GM23248 (cell line): Measurements from ENCODE around the gene MPP3. TPM values are rescaled to one million over a fixed set of nuclear protein-coding genes. Genes with fewer than 3 reads are reported as not detected.

ENCODE experiments used
- DNase-seq: peaks from one replicate; pipeline ENCODE4 v3.0.0-alpha.2; 2015
- H2AFZ ChIP-seq: fragments of 200-600 bp; sonication (generic); 2 replicates; pipeline ENCODE4 v1.6.1; 2016; ENCODE audit warnings: antibody characterized with exemption
- H3F3A ChIP-seq: fragments of 200-600 bp; sonication (generic); 2 replicates; pipeline ENCODE4 v1.6.1; 2016; ENCODE audit warnings: mild to moderate bottlenecking, antibody characterized with exemption, mixed run types; ENCODE audit not compliant: insufficient read depth
- H3K27ac ChIP-seq: fragments of 200-600 bp; sonication (generic); 2 replicates; pipeline ENCODE4 v1.5.1; 2016; ENCODE audit warnings: mild to moderate bottlenecking
- H3K27me3 ChIP-seq: fragments of 200-600 bp; sonication (generic); replicated peaks from 2 replicates; pipeline ENCODE4 v1.6.1; 2016; ENCODE audit warnings: mild to moderate bottlenecking; ENCODE audit not compliant: insufficient read depth
- H3K36me3 ChIP-seq: fragments of 200-600 bp; sonication (generic); 2 replicates; pipeline ENCODE4 v1.6.1; 2016; ENCODE audit warnings: low read depth, mild to moderate bottlenecking
- H3K4me1 ChIP-seq: fragments of 200-600 bp; sonication (generic); 2 replicates; pipeline ENCODE4 v1.6.1; 2016; ENCODE audit warnings: mild to moderate bottlenecking; ENCODE audit not compliant: insufficient read depth
- H3K4me2 ChIP-seq: fragments of 200-600 bp; sonication (generic); one replicate; pipeline ENCODE4 v1.6.1; 2016; ENCODE audit warnings: mild to moderate bottlenecking; ENCODE audit not compliant: unreplicated experiment
- H3K4me3 ChIP-seq: fragments of 200-600 bp; sonication (generic); 2 replicates; pipeline ENCODE4 v1.5.1; 2016; ENCODE audit warnings: mild to moderate bottlenecking
- H3K79me2 ChIP-seq: fragments of 200-600 bp; sonication (generic); 2 replicates; pipeline ENCODE4 v1.6.1; 2016; ENCODE audit warnings: mild to moderate bottlenecking; ENCODE audit not compliant: insufficient read depth
- H3K9ac ChIP-seq: fragments of 200-600 bp; sonication (generic); 2 replicates; pipeline ENCODE4 v1.6.1; 2016; ENCODE audit warnings: mild to moderate bottlenecking
- H3K9me2 ChIP-seq: fragments of 200-600 bp; sonication (generic); 2 replicates; pipeline ENCODE4 v1.6.1; 2016; ENCODE audit warnings: mixed run types, mild to moderate bottlenecking, moderate library complexity; ENCODE audit not compliant: insufficient read depth
- H3K9me3 ChIP-seq: fragments of 200-600 bp; sonication (generic); one replicate; pipeline ENCODE4 v1.6.1; 2017; ENCODE audit warnings: low read depth
- H4K20me1 ChIP-seq: fragments of 200-600 bp; sonication (generic); 2 replicates; pipeline ENCODE4 v1.6.0; 2016; ENCODE audit not compliant: insufficient read depth
- EZH2 ChIP-seq: fragments of 200-600 bp; sonication (generic); IDR thresholded peaks from 2 replicates; pipeline ENCODE4 v1.6.1; 2018; ENCODE audit warnings: antibody characterized with exemption, mild to moderate bottlenecking; ENCODE audit not compliant: insufficient read depth, poor library complexity, severe bottlenecking
- EZH2phosphoT487 ChIP-seq: fragments of 200-600 bp; sonication (generic); IDR thresholded peaks from 2 replicates; pipeline ENCODE4 v1.6.1; 2018; ENCODE audit warnings: antibody characterized with exemption, moderate library complexity, mild to moderate bottlenecking, low read depth; ENCODE audit not compliant: insufficient read depth
- WGBS, 2 experiments: methylation state at CpG; one replicate each; pipeline ENCODE4 v1.1.6; 2015 to 2017; ENCODE audit warnings: low lambda C conversion rate in 2 of 2, low coverage in 1 of 2; ENCODE audit errors: missing lambda C conversion rate in 2 of 2; 5-methylcytosine and 5-hydroxymethylcytosine counted together
- in situ Hi-C: fragments of 300-500 bp; cut with MboI; formaldehyde crosslinking; loops from 2 replicates; pipeline ENCODE4 v1.15.0; 2020
- polyA plus RNA-seq: library from polyadenylated mRNA; unstranded; fragments of >200 nt; fragmentation: Nextera tagmentation; extraction: Ambion mirVana; gene quantifications from 2 replicates; pipeline ENCODE4 v1.2.1, GENCODE V29; 2016
- total RNA-seq: library from RNA; depleted of rRNA; stranded (reverse); fragments of >200 nt; shearing (Covaris generic); gene quantifications from 2 replicates; pipeline ENCODE4 v1.2.3, GENCODE V29; 2014

Gene MPP3
- total and polyA plus RNA-seq, 2 experiments from 2014 or later: 6.3 to 6.6 TPM

GRCh38 chr17:43827596-43827995 is 5.3 kb downstream of the MPP3 start:
- 96% methylated on average over 9 of the region's 9 CpGs for WGBS, 2 experiments
- no peak for TF ChIP-seq EZH2phosphoT487
- no peak for TF ChIP-seq EZH2
- Histone ChIP-seq H4K20me1 (no peaks in the 10 kb centered on the region), H3K9me3 (no peaks in the 10 kb centered on the region), H3K9ac (no peak overlapping the region), H3F3A (0 out of 2 replicates have a peak, but pooled peaks cover 4% of the 10 kb centered on the region), H3K4me2 (no peak overlapping the region), H3K9me2 (no peaks in the 10 kb centered on the region), H3K36me3 (peaks cover 5% of the 10 kb centered on the region; the same call in 1 of the 2 replicates), H3K27me3 (no peaks in the 10 kb centered on the region), H3K27ac (no peak overlapping the region), H2AFZ (no peak overlapping the region), H3K79me2 (no peaks in the 10 kb centered on the region), H3K4me3 (no peak overlapping the region), H3K4me1 (peaks cover 6% of the 10 kb centered on the region; the same call in 1 of the 2 replicates)
- DNase-seq: no peak
- in situ Hi-C loops: no loop called here

- no peak overlapping the region for H3K9ac ChIP-seq
- H3K4me3 ChIP-seq: no peak overlapping the region
- no peaks in the 10 kb centered on the region for H3K27me3 ChIP-seq
- no peaks in the 10 kb centered on the region for H3K79me2 ChIP-seq
- in situ Hi-C loops: no loop called here
- no peaks in the 10 kb centered on the region for H3K9me3 ChIP-seq
- peaks cover 5% of the 10 kb centered on the region; the same call in 1 of the 2 replicates for H3K36me3 ChIP-seq
- no peak for TF ChIP-seq EZH2phosphoT487
- TF ChIP-seq EZH2: no peak
- H3K9me2 ChIP-seq: no peaks in the 10 kb centered on the region
- no peak for DNase-seq
- no peak overlapping the region for H3K27ac ChIP-seq
- no peaks in the 10 kb centered on the region for H3K4me1 ChIP-seq
- no peaks in the 10 kb centered on the region for H3F3A ChIP-seq
- H2AFZ ChIP-seq: no peak overlapping the region
- H4K20me1 ChIP-seq: no peaks in the 10 kb centered on the region
- 92 to 94% methylated on average over 7 of the region's 7 CpGs for WGBS, 2 experiments
- H3K4me2 ChIP-seq: no peak overlapping the region
These were observed 6.7 kb downstream of the MPP3 start for GRCh38 chr17:43826206-43826605.

GRCh38 chr17:43825567-43825966 is 7.4 kb downstream of the MPP3 start:
- no peak for DNase-seq

GRCh38 chr17:43823350-43824084 is 9.4 kb downstream of the MPP3 start:
- Histone ChIP-seq H3K27me3 (no peaks in the 10 kb centered on the region), H3K79me2 (no peaks in the 10 kb centered on the region), H3K4me1 (no peaks in the 10 kb centered on the region), H3K27ac (no peak overlapping the region), H3K36me3 (peaks cover 5% of the 10 kb centered on the region; the same call in 1 of the 2 replicates), H3K9me3 (no peaks in the 10 kb centered on the region), H3K9me2 (no peaks in the 10 kb centered on the region), H2AFZ (no peak overlapping the region), H3F3A (no peaks in the 10 kb centered on the region), H3K4me2 (no peak overlapping the region), H3K4me3 (no peak overlapping the region), H4K20me1 (no peaks in the 10 kb centered on the region), H3K9ac (no peak overlapping the region)
- TF ChIP-seq EZH2 (no peak), EZH2phosphoT487 (no peak)
- WGBS, 2 experiments: 93 to 95% methylated on average over 10 of the region's 10 CpGs
- in situ Hi-C loops: no loop called here
- DNase-seq: no peak

More at GRCh38 chr17:43825567-43825966, 7.4 kb downstream of the MPP3 start:
- H3K9ac ChIP-seq: no peak overlapping the region
- H3K4me2 ChIP-seq: no peak overlapping the region
- H4K20me1 ChIP-seq: no peaks in the 10 kb centered on the region
- no peaks in the 10 kb centered on the region for H3F3A ChIP-seq
- WGBS, 2 experiments: 95 to 96% methylated on average over 11 to 12 of the region's 12 CpGs
- H3K27ac ChIP-seq: no peak overlapping the region
- H2AFZ ChIP-seq: no peak overlapping the region
- in situ Hi-C loops: no loop called here
- H3K79me2 ChIP-seq: no peaks in the 10 kb centered on the region
- H3K4me1 ChIP-seq: no peaks in the 10 kb centered on the region
- no peaks in the 10 kb centered on the region for H3K27me3 ChIP-seq
- no peak overlapping the region for H3K4me3 ChIP-seq
- H3K9me3 ChIP-seq: no peaks in the 10 kb centered on the region
- no peak for TF ChIP-seq EZH2phosphoT487
- TF ChIP-seq EZH2: no peak
- H3K9me2 ChIP-seq: no peaks in the 10 kb centered on the region
- H3K36me3 ChIP-seq: peaks cover 5% of the 10 kb centered on the region; the same call in 1 of the 2 replicates
